T-helper 2 cell treated with Interferon-gamma antibody and Interleukin-4, amounts not matched to agents 100 ng/mL and 5 ng/mL, for 36 hours (primary cell): ENCODE measurements around the gene PLXNB2. TPM values are rescaled to one million over a fixed set of nuclear protein-coding genes. Genes with fewer than 3 reads are reported as not detected.

ENCODE experiments used
- intact Hi-C: fragments of 100-400 bp; cut with micrococcal nuclease; formaldehyde crosslinking; loops from one replicate; pipeline ENCODE4 v1.15.1; 2023
- total RNA-seq: library from RNA; stranded (reverse); gene quantifications from 2 replicates; pipeline ENCODE4 v1.2.3, GENCODE V29; 2022

Gene PLXNB2
- total RNA-seq, 1 donor from 2014 or later: 11.0 TPM

- intact Hi-C loops: no loop called here
These were observed 68.7 kb downstream of the PLXNB2 start for GRCh38 chr22:50238755-50239154.

- intact Hi-C loops: no loop called here
These were observed 70.6 kb downstream of the PLXNB2 start for GRCh38 chr22:50236731-50237409.

- intact Hi-C loops: no loop called here
These were observed 74.2 kb downstream of the PLXNB2 start for GRCh38 chr22:50233223-50233622.

- intact Hi-C loops: no loop called here
These were observed 74.8 kb downstream of the PLXNB2 start for GRCh38 chr22:50232481-50233151.

- intact Hi-C loops: no loop called here
These were observed 78.1 kb downstream of the PLXNB2 start for GRCh38 chr22:50229370-50229769.

- intact Hi-C loops: no loop called here
These were observed 79.1 kb downstream of the PLXNB2 start for GRCh38 chr22:50228366-50228765.

GRCh38 chr22:50227579-50228215 is 79.7 kb downstream of the PLXNB2 start:
- intact Hi-C loops: no loop called here

GRCh38 chr22:50226875-50227165 is 80.6 kb downstream of the PLXNB2 start:
- intact Hi-C loops: no loop called here

GRCh38 chr22:50226063-50226874 is 81.2 kb downstream of the PLXNB2 start:
- intact Hi-C loops: no loop called here

GRCh38 chr22:50225200-50225969 is 82.1 kb downstream of the PLXNB2 start:
- intact Hi-C loops: no loop called here

Other genes starting within 250 kb of the PLXNB2 start
- not detected in 2 replicates for gene TTLL8, start 249.3 kb downstream of the PLXNB2 start, total RNA-seq
- 0.32 and 0.55 TPM in 2 replicates for gene MLC1, start 222.2 kb downstream of the PLXNB2 start, total RNA-seq
- gene MOV10L1, start 217.6 kb downstream of the PLXNB2 start, total RNA-seq: not detected in 2 replicates
- 0.30 and 0.34 TPM in 2 replicates for gene PANX2, start 136.9 kb downstream of the PLXNB2 start, total RNA-seq
- 134 and 140 TPM in 2 replicates for gene TRABD, start 121.7 kb downstream of the PLXNB2 start, total RNA-seq
- 22.4 and 25.0 TPM in 2 replicates for gene SELENOO, start 106.6 kb downstream of the PLXNB2 start, total RNA-seq
- 56.4 and 57.5 TPM in 2 replicates for gene TUBGCP6, start 62.6 kb downstream of the PLXNB2 start, total RNA-seq
- gene HDAC10, start 56.4 kb downstream of the PLXNB2 start, total RNA-seq: 87.4 and 88.2 TPM in 2 replicates
- 5.5 and 5.7 TPM in 2 replicates for gene MAPK12, start 46.0 kb downstream of the PLXNB2 start, total RNA-seq
- 10.2 and 12.0 TPM in 2 replicates for gene MAPK11, start 37.3 kb downstream of the PLXNB2 start, total RNA-seq
- gene DENND6B, start 19.4 kb upstream of the PLXNB2 start, total RNA-seq: 3.2 and 3.3 TPM in 2 replicates
- gene PPP6R2, start 35.7 kb upstream of the PLXNB2 start, total RNA-seq: 49.8 and 54.9 TPM in 2 replicates
- gene SBF1, start 167.4 kb upstream of the PLXNB2 start, total RNA-seq: 150 and 152 TPM in 2 replicates
- gene ADM2, start 173.9 kb upstream of the PLXNB2 start, total RNA-seq: 2.1 and 2.5 TPM in 2 replicates
- 0.14 TPM in 1 of 2 replicates, not detected in the other for gene MIOX, start 179.2 kb upstream of the PLXNB2 start, total RNA-seq
- gene LMF2, start 200.1 kb upstream of the PLXNB2 start, total RNA-seq: 111 and 118 TPM in 2 replicates
- 108 and 114 TPM in 2 replicates for gene NCAPH2, start 200.6 kb upstream of the PLXNB2 start, total RNA-seq
- 7.9 and 8.3 TPM in 2 replicates for gene SCO2, start 218.0 kb upstream of the PLXNB2 start, total RNA-seq
- 45.6 and 48.8 TPM in 2 replicates for gene TYMP, start 222.4 kb upstream of the PLXNB2 start, total RNA-seq
- gene KLHDC7B, start 238.3 kb upstream of the PLXNB2 start, total RNA-seq: 4.5 and 5.3 TPM in 2 replicates